T-helper 1 cell treated with Interleukin-12 subunit alpha and Interleukin-12 subunit beta and Interleukin-4 antibody, amounts not matched to agents 30 ng/mL and 1 ng/mL, for 36 hours (primary cell): ENCODE measurements around the gene SCO2. TPM values are rescaled to one million over a fixed set of nuclear protein-coding genes. Genes with fewer than 3 reads are reported as not detected.

ENCODE experiments used
- intact Hi-C: fragments of 100-400 bp; cut with micrococcal nuclease; formaldehyde crosslinking; loops from one replicate; pipeline ENCODE4 v1.15.1; 2024
- total RNA-seq: library from RNA; stranded (reverse); gene quantifications from 2 replicates; pipeline ENCODE4 v1.2.3, GENCODE V29; 2022

The SCO2 gene
- total RNA-seq, 1 donor from 2014 or later, result 11.0 TPM

DNA sequence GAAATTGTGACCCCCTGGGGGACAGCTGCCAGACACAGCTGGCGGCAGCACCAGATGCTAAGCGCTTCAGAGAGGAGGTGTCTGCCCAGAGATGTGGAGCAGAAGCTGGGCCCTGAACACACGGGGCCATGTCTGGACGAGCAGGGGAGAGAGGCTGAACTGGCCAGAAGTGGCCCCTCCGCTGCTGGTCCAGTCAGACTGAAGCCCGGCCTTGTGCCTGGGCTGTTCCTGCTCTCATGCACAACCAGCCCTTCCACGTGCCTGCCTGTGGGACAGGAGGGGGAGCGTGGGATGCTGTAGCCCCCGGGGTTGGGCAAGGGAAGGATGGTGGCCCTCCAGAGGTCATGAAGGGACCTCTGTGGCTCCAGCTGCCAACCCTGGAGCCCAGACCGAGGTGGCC is 42.3 kb downstream of the SCO2 start:
- intact Hi-C loops, result no loop called here

DNA sequence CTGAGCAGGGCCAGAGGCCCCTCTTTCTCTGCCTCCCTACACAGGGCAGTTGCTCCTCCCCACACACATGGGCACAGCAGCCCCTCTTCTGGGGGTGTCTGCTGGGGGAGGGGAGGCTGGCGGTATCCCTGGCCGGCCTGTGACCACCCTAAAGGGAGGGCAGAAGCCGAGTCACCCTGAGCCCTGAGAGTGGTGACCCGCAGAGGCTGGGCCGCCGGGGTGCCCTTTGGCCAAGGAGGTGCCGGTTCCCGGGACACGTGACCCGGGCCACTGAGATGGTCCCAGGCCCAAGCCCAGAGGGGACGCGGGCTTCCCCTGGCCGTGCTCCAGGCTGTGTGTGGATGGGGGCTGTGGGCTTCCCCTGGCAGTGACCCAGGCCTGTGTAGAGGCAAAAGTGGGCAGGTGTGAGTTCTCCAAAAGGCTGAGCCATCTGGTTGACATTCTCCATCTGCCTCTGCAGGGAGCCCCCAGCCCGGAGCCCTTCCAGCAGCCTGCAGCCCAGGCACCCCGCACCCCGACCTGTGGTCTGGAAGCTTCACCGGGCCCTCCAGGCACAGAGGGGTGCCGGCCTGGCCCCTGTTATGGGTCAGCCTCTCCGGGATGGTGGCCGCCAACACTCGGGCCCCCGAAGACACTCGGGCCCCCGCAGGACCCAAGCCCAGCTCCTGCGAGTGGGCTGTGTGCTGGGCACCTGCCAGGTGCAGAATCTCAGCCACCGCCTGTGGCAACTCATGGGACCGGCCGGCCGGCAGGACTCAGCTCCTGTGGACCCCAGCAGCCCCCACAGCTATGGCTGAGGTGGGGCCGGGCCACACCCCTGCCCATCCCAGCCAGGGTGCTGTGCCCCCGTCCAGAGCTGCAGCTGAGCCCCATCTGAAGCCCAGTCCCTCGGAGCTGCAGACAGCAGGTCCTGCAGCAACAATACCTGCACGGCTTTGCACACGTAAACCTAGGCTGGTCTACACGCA is 43.0 kb downstream of the SCO2 start:
- intact Hi-C loops, result no loop called here

DNA sequence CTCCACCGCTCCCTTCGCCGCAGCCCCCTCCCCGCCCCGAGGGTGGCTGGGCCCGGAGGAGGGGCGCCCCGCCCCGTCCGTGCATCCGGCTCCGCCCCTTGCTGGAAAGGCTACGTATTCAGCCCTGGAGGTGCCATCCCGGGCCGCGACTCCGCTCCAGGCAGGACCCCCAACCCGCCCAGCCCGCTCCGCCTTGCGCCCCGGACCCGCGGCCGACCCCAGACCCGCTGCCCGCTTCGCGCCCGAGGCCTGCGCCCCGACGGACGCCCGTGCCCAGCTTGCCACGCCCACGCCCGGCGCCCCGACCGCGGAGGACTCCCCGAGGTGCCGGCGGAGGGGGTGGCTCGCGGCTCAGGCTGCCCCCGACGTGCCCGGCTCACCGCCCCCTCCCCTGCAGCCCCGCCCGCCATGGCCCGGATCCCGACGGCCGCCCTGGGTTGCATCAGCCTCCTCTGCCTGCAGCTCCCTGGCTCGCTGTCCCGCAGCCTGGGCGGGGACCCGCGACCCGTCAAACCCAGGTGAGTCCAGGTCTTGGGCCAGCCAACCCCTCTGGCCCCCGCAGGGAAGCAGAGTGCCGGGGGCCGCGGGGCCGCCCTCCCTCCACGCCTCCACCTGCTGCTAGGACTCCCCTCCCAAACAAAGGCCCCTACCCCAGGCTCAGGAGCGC is 43.8 kb downstream of the SCO2 start, which contains the start of gene ADM2:
ADM2 (plus strand) TSS at position 104 of the 667 bp plus-strand sequence; CDS start at position 409, 305 bp downstream.
- intact Hi-C loops, result no loop called here

DNA sequence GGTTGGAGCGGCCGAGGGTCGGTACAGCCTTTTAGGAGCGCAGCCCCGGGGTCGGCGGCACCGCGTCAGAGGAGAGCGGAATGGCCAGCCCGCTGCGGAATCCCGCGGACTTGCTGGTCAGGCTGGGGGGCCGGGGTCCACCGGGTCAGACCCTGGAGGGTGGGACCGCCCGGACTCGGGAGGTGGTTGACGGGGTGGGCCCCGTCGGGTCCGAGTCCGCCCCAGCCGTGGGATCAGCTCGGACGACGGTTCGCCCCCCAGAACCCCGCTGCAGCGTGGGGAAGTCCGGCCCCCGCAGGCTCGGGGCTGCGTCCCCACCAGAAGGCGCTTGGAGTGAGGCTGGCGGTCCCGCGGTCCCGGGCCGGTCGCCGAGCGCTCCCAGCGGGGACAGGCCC is 44.4 kb downstream of the SCO2 start:
- intact Hi-C loops, result no loop called here

DNA sequence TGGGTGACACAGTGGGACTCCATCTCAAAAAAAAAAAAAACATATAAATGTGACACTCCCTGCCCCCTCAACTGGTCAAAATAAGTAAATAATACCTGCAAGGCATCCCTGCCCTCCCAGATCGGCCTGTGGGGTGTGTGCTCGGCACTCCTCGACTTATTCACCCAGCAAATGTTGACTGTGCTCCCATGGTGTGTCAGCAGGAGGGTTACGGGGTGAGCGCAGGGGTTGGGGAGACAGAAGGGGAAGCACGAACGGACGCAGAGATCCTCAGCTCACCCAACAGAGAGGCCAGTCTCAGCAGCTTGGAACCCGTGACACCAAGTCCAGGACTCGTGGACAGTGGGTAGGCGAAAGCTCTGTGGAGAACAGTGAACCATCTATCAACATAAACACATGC is 45.7 kb downstream of the SCO2 start:
- intact Hi-C loops, result loop anchor here (10.0 kb wide), 1 partner anchor 625 kb away; the partner anchor contains the start of gene ZBED4

DNA sequence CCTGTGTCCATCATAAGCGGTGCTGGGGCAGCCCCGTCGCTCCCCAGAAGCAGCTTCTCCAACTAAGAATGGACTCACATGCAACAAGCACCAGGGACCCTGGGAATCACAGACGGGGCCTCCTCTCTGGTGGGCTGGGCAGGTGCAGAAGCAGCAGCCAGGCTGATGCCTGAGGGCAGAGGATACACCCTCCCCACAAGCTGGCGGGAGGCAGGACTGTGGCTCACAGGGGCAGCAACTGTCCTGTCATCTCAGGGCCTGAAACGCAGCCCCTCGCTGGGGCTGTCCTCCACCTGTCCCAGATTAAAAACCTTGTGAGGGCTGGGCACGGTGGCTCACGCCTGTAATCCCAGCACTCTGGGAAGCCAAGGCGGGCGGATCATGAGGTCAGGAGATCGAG is 47.5 kb downstream of the SCO2 start:
- intact Hi-C loops, result loop anchor here (10.0 kb wide), 1 partner anchor 623 kb away; the partner anchor contains the start of gene ZBED4

DNA sequence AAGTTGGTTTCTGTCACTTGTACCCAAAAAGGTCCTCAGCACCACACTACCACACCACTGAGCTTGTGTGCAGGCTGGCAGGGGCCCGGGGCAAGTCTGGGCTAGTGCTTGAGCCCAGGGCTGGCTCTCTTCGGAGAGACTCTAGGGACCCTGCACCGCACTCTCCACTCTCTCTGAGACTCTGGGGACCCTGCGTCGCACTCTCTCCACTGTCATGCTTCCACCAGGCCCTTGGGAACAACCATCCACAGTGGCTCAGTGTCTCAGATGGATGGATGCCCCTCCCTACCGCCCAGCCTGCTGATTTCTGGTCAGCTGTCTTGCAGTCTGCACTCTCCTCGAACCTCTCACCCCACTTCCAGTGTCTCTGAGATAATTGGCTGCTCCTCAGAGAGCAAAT is 48.5 kb downstream of the SCO2 start:
- intact Hi-C loops, result loop anchor here (10.0 kb wide), 1 partner anchor 622 kb away; the partner anchor contains the start of gene ZBED4

DNA sequence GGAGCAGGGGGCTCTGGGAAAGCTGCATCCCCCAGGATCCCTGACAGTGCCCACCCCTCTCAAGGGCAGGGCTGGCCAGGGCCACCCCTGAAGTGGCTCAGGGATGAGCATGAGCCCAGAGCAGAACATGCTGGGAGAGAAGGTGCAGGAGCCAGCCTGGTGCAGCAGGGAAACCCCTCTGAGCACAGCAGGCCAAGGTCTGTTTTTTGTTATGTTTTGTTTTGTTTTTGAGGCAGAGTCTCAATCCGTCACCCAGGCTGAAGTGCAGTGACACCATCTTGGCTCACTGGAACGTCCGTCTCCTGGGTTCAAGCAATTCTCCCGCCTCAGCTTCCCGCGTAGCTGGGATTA is 49.8 kb downstream of the SCO2 start:
- intact Hi-C loops, result loop anchor here (1.0 to 10.0 kb wide), 4 partner anchors 32 to 621 kb away; partner anchors contain the start of genes CHKB, LMF2 and ZBED4

DNA sequence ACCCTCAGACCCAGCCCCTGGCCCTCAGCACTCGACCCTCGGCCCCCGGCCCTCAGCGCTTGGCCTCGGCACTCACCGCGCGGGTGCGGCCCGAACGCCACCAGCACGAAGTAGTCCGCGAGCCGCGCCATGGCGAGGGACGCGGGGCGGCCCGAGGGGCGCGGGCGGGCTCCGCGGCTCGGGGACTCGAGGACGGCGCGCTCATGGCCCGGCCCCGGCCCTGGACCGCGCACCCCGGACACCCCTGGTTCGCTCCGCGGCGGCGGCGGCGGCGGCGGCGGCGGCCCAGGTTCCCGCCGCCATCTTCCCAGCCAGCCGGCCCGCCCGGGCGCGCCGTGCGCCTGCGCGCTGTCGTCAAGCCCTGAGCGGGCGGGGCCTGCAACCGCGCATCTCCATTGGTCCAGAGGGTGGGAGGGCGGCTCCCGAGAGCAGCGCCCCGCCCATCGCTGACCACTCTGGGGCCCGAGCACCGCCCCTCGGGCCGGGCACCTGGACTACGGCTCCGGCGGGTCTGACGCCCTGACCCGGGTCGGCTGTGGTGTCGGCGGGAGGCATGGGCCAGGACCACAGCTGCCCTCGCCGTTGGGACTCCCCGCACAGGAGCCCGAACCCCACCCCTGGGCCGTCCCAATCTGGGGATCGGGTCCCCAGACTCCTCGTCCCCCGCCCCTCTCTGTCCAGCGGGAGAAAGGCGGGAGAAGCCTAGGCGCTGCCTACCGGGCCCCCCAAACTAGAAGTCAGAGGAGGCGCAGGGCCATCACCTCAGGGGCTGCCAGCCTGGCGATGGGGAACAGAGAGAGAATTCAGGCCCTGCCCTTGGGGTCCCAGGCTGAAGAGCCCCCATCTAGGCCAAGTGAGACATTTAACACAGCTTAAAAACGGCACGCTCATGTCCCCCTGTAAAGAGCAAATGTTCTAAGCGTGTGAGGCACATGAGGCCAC is 50.4 kb downstream of the SCO2 start, which contains the start of gene SBF1:
SBF1 (minus strand) TSS at position 326 of the 942 bp plus-strand sequence; CDS start at position 131, 195 bp downstream.
- intact Hi-C loops, result loop anchor here (1.0 to 10.0 kb wide), 8 partner anchors 32 to 620 kb away; partner anchors contain the start of genes CHKB, LMF2, PPP6R2 and SCO2

DNA sequence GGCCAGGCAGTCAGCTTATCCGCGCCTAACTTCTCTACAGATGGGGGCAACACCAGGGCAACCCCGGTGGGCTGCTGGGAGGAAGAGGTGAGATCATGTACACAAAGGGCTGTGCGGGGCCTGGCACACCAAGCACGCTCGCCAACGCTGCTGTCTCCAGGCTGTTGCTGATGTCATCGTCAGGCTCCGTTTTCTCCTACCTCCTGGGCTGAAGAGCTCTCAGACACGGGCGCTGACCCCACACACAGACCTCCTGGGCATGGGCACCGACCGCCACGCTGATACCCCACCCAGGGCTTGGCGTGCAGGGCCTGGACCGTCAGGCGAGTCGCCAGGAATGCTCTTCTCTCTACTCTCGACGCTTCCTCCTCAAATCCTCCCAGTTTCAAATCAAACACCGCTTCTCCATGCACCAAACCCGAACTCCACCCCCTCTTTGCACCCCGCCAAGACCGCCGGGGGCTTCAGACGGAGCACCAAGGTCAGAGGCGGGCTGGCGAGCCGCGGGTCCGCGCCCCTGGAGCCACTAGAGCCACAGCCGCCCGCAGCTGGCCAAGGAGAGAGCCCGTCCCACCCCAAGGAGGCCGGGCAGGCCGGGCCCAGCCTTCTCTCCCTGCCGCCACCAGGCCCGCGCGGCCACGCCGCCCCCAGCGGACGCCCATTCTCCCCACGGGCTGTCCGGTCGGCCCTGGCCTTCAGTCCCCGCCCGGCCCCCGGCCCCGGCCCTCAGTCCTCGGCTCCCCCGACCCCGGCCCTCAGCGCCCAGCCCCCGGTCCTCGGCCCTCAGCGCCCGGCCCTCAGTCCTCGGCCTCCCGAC is 51.3 kb downstream of the SCO2 start:
- intact Hi-C loops, result loop anchor here (1.0 to 10.0 kb wide), 6 partner anchors 53 to 619 kb away; partner anchors contain the start of genes PPP6R2, SCO2, SYCE3 and TUBGCP6

Other genes starting within 250 kb of the SCO2 start
- 18.3 and 20.8 TPM in 2 replicates for gene PLXNB2, start 218.0 kb downstream of the SCO2 start, total RNA-seq
- 2.8 and 2.9 TPM in 2 replicates for gene DENND6B, start 198.6 kb downstream of the SCO2 start, total RNA-seq
- 60.8 and 64.6 TPM in 2 replicates for gene PPP6R2, start 182.3 kb downstream of the SCO2 start, total RNA-seq
- 175 and 181 TPM in 2 replicates for gene SBF1, start 50.6 kb downstream of the SCO2 start, total RNA-seq
- 4.5 and 6.2 TPM in 2 replicates for gene ADM2, start 44.1 kb downstream of the SCO2 start, total RNA-seq
- 0.32 TPM in 1 of 2 replicates, not detected in the other for gene MIOX, start 38.7 kb downstream of the SCO2 start, total RNA-seq
- gene LMF2, start 17.9 kb downstream of the SCO2 start, total RNA-seq, result 124 and 136 TPM in 2 replicates
- gene NCAPH2, start 17.4 kb downstream of the SCO2 start, total RNA-seq, result 97.5 and 104 TPM in 2 replicates
- 165 and 173 TPM in 2 replicates for gene TYMP, start 4.4 kb upstream of the SCO2 start, total RNA-seq
- 12.6 and 13.8 TPM in 2 replicates for gene KLHDC7B, start 20.3 kb upstream of the SCO2 start, total RNA-seq
- gene SYCE3, start 37.3 kb upstream of the SCO2 start, total RNA-seq, result not detected in 2 replicates
- 104 and 114 TPM in 2 replicates for gene CPT1B, start 52.8 kb upstream of the SCO2 start, total RNA-seq
- 132 and 137 TPM in 2 replicates for gene CHKB, start 57.3 kb upstream of the SCO2 start, total RNA-seq
- gene MAPK8IP2, start 75.2 kb upstream of the SCO2 start, total RNA-seq, result 0.17 and 0.32 TPM in 2 replicates
- gene ARSA, start 102.6 kb upstream of the SCO2 start, total RNA-seq, result 60.6 and 67.0 TPM in 2 replicates
- gene SHANK3, start 147.2 kb upstream of the SCO2 start, total RNA-seq, result not detected in 2 replicates
- not detected in 2 replicates for gene ACR, start 212.6 kb upstream of the SCO2 start, total RNA-seq